Endothelial cell of hepatic sinusoid (primary cell): ENCODE data around the gene VSTM4.

Experiments used
- in situ Hi-C: cut with HindIII; loops from 2 replicates; pipeline ENCODE4 v1.10.0; 2017; ENCODE audit warnings: low sequenced_read_pairs

VSTM4 gene

GRCh38 chr10:49076741-49077521 is 38.4 kb downstream of the VSTM4 start:
- in situ Hi-C loops = loop anchor here (25.0 kb wide), 1 partner anchor 160 kb away; no protein-coding TSS in a partner anchor

- in situ Hi-C loops = loop anchor here (25.0 kb wide), 1 partner anchor 161 kb away; no protein-coding TSS in a partner anchor
These were observed 39.0 kb downstream of the VSTM4 start for GRCh38 chr10:49076319-49076718.

GRCh38 chr10:49075743-49076142 is 39.6 kb downstream of the VSTM4 start:
- in situ Hi-C loops = loop anchor here (25.0 kb wide), 1 partner anchor 162 kb away; no protein-coding TSS in a partner anchor

GRCh38 chr10:49074836-49075682 is 40.3 kb downstream of the VSTM4 start:
- in situ Hi-C loops = loop anchor here (25.0 kb wide), 1 partner anchor 162 kb away; no protein-coding TSS in a partner anchor

- in situ Hi-C loops = no loop called here
These were observed 43.0 kb downstream of the VSTM4 start for GRCh38 chr10:49072166-49072885.

GRCh38 chr10:49071160-49071761 is 44.1 kb downstream of the VSTM4 start:
- in situ Hi-C loops = no loop called here

- in situ Hi-C loops = no loop called here
These were observed 44.6 kb downstream of the VSTM4 start for GRCh38 chr10:49070701-49071100.

- in situ Hi-C loops = no loop called here
These were observed 46.6 kb downstream of the VSTM4 start for GRCh38 chr10:49068672-49069217.

- in situ Hi-C loops = no loop called here
These were observed 47.1 kb downstream of the VSTM4 start for GRCh38 chr10:49068209-49068608.

- in situ Hi-C loops = no loop called here
These were observed 48.2 kb downstream of the VSTM4 start for GRCh38 chr10:49066944-49067730.

- in situ Hi-C loops = no loop called here
These were observed 53.1 kb downstream of the VSTM4 start for GRCh38 chr10:49062229-49062628.

GRCh38 chr10:49061667-49062066 is 53.7 kb downstream of the VSTM4 start:
- in situ Hi-C loops = no loop called here

GRCh38 chr10:49058463-49059255 is 56.7 kb downstream of the VSTM4 start:
- in situ Hi-C loops = no loop called here

- in situ Hi-C loops = no loop called here
These were observed 58.0 kb downstream of the VSTM4 start for GRCh38 chr10:49057231-49057880.

GRCh38 chr10:49056356-49056755 is 59.0 kb downstream of the VSTM4 start:
- in situ Hi-C loops = no loop called here

- in situ Hi-C loops = no loop called here
These were observed 60.0 kb downstream of the VSTM4 start for GRCh38 chr10:49055221-49055849.

- in situ Hi-C loops = no loop called here
These were observed 60.6 kb downstream of the VSTM4 start for GRCh38 chr10:49054753-49055152.
